AG04449 (cell line): ENCODE data around the gene TYW1B.
A peak's percentile ranks its signal among the peaks of the same experiment; 100 is the strongest.
"Not testable (repeated sequence)": the region's sequence is repeated elsewhere in the genome, so short reads cannot be mapped to it uniquely, and the experiment has no call there.

ENCODE experiments used
- CTCF ChIA-PET: fragments of 350-600 bp; formaldehyde crosslinking; extraction: SDS; loops from one replicate; lab custom pipeline; 2021; ENCODE audit warnings: antibody characterized with exemption; lab: Yijun Ruan, JAX
- POLR2A ChIA-PET: fragments of 400-600, 350-600 bp; formaldehyde crosslinking; extraction: SDS; loops from one replicate; lab custom pipeline; 2020; ENCODE audit warnings: antibody characterized with exemption, inconsistent platforms; lab: Yijun Ruan, JAX
- DNase-seq: peaks from one replicate; pipeline ENCODE4 v3.0.0-alpha.2; 2010; ENCODE audit warnings: low read depth, low spot score
- H3K4me3 ChIP-seq: 2 replicates; pipeline ENCODE4 v1.5.1; 2011; ENCODE audit warnings: low read depth, mild to moderate bottlenecking, control low read depth, low read length
- TF ChIP-seq, protein P1 (sequence below): IDR thresholded peaks from one replicate; pipeline ENCODE4 v1.5.1; 2011; ENCODE audit warnings: mild to moderate bottlenecking, moderate library complexity, low read length, control low read depth, inconsistent platforms; ENCODE audit not compliant: insufficient read depth; ENCODE audit errors: missing control alignments

TYW1B gene

DNA sequence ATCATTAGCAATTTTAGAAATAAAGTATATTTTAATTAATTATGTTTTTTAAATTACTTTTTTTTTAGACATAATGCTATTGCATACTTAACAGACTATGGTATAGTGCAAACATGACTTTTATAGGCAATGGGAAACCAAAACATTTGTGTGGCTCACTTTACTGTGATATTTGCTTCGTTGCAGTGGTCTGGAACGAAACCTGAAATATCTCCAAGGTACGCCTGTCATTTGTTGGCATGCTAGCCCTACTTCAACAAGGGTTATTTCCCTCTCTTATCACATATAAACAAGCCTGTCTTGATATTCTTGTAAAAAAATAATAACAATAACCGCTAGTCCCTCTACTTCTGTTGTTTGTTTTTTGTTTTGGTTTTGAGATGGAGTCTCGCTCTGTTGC is 74.2 kb downstream of the TYW1B start:
- TF ChIP-seq, protein P1, sequence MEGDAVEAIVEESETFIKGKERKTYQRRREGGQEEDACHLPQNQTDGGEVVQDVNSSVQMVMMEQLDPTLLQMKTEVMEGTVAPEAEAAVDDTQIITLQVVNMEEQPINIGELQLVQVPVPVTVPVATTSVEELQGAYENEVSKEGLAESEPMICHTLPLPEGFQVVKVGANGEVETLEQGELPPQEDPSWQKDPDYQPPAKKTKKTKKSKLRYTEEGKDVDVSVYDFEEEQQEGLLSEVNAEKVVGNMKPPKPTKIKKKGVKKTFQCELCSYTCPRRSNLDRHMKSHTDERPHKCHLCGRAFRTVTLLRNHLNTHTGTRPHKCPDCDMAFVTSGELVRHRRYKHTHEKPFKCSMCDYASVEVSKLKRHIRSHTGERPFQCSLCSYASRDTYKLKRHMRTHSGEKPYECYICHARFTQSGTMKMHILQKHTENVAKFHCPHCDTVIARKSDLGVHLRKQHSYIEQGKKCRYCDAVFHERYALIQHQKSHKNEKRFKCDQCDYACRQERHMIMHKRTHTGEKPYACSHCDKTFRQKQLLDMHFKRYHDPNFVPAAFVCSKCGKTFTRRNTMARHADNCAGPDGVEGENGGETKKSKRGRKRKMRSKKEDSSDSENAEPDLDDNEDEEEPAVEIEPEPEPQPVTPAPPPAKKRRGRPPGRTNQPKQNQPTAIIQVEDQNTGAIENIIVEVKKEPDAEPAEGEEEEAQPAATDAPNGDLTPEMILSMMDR: no peak
- CTCF ChIA-PET: no interaction called here
- H3K4me3 ChIP-seq: no peak overlapping the region
- POLR2A ChIA-PET: interaction anchor here (0.7 kb wide), 1 partner anchor 126 kb away, joined by 3 read pairs; no protein-coding TSS in a partner anchor
- DNase-seq: no peak

DNA sequence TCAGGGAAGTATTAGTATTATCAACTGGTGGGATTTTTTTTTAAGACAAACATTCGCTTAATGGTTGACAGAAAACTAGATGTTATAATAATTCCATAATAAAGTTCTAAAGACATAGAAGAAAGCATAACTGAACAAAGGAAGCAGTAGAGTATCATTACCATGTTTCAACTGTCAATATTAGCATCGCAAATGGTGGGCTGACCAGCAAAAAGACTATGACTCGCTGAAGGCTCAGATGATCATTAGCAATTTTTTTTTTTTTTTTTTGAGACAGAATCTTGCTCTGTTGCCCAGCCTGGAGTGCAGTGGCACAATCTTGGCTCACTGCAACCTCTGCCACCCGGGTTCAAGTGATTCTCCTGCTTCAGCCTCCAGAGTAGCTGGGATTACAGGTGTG is 74.8 kb downstream of the TYW1B start:
- CTCF ChIA-PET, H3K4me3 ChIP-seq, DNase-seq: not testable (repeated sequence)
- POLR2A ChIA-PET: interaction anchor here (0.7 kb wide), 1 partner anchor 126 kb away, joined by 3 read pairs; no protein-coding TSS in a partner anchor

GRCh38 chr7:72751978-72752377 is 76.0 kb downstream of the TYW1B start:
- TF ChIP-seq, protein P1: peak; percentile 31
- POLR2A ChIA-PET: no interaction called here
- no peak overlapping the region for H3K4me3 ChIP-seq
- CTCF ChIA-PET: no interaction called here
- DNase-seq: no peak

DNA sequence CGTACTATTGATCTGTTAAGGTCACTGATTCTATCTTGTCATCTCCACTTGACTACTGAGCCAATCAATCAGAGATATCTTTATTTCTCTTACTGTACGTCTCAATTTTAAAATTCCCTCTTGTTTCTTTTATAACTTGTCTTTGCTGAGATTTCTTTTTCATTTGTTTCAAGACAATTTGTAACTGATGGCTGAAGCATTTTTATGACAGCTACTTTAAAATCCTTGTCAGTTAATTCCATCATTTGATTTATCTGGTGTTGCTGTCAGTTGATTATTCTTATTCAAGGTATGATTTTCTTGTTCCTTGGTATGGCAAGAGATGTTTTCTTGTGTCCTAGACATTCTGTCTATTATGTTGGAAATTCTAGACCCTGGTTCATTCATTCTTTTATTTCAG is 76.6 kb downstream of the TYW1B start:
- TF ChIP-seq, protein P1: no peak
- CTCF ChIA-PET: no interaction called here
- DNase-seq: no peak
- no peak overlapping the region for H3K4me3 ChIP-seq
- POLR2A ChIA-PET: no interaction called here

- H3K4me3 ChIP-seq, POLR2A ChIA-PET: not testable (repeated sequence)
These were observed 79.4 kb downstream of the TYW1B start for GRCh38 chr7:72748649-72749048.

GRCh38 chr7:72744244-72744926 is 83.6 kb downstream of the TYW1B start:
- H3K4me3 ChIP-seq: peak overlapping the region; percentile 36
- DNase-seq, POLR2A ChIA-PET, CTCF ChIA-PET: not testable (repeated sequence)

More at GRCh38 chr7:72748649-72749048, 79.4 kb downstream of the TYW1B start:
- DNase-seq, CTCF ChIA-PET: not testable (repeated sequence)

DNA sequence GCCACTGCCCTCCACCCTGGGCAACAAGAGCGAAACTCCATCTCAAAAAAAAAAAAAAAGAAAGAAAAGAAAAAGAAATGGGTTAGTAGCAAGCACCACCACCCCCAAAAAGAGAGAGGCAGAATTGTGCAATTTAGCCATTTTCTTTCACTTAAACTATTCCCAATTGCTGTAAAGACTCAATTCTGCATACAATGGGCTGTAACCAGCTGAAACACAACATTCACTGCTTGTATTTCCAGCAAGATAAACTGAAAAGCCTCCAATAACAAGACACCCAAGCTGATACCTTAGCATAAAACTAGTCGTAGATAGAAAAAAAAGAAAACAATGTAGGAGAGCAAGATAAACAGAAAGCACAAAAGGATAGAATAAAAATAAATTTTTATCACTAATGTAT is 84.2 kb downstream of the TYW1B start:
- DNase-seq, H3K4me3 ChIP-seq, POLR2A ChIA-PET, CTCF ChIA-PET: not testable (repeated sequence)

DNA sequence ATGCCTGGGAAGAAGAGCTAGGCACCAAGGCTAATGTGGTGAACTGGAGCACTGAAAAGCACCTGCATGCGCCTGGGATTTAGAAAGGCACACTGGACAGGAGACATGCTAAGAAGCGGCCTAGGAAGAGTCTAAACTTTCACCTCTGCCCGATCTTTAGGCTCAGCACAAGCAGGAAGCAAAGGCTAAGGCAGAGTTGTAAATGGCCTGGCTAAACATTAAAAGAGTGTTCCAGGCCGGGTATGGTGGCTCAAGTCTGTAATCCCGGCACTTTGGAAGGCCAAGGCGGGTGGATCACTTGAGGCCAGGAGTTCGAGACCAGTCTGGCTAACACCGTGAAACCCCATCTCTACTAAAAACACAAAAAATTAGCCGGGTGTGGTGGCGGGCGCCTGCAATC is 88.3 kb downstream of the TYW1B start:
- DNase-seq, H3K4me3 ChIP-seq, POLR2A ChIA-PET, CTCF ChIA-PET: not testable (repeated sequence)

DNA sequence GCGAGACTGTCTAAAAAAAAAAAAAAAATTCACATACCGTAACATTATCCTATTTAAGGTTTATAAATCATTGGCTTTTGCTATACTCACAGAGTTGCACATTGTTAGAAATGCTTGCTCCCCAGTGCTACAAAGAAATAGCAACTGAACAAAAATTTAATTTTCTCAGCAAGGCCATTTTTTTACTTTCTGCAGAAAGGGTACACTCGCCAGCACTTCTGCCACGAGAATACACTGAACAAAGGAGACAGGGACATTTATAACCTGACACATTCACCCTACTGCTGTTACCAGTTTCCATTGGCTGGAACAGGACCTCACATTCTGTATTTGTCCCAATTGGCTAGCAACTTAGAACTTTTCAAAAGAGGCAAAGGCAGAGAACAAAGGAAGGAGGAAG is 92.1 kb downstream of the TYW1B start:
- H3K4me3 ChIP-seq, POLR2A ChIA-PET, CTCF ChIA-PET, DNase-seq: not testable (repeated sequence)

- H3K4me3 ChIP-seq, CTCF ChIA-PET, DNase-seq, POLR2A ChIA-PET: not testable (repeated sequence)
These were observed 97.2 kb downstream of the TYW1B start for GRCh38 chr7:72730815-72731214.

DNA sequence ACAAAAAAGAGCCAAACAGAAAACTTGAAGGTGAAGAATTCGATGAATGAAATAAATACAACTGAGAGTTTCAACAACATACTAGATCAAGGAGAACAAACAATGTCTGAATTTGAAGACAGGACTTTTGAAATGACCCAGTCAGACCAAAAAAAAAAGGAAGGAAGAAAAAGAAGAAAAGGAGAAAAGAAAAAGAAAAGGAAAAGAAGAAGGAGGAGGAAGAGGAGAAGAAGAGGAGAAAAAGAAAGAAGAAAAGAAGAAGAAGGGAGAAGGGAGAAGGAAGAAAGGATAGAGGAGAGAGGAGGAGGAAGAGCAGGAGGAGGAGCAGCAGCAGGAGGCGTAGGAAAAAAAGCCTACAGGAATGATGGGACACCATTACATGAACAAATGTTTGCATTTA is 97.6 kb downstream of the TYW1B start:
- DNase-seq, H3K4me3 ChIP-seq, CTCF ChIA-PET, POLR2A ChIA-PET: not testable (repeated sequence)

DNA sequence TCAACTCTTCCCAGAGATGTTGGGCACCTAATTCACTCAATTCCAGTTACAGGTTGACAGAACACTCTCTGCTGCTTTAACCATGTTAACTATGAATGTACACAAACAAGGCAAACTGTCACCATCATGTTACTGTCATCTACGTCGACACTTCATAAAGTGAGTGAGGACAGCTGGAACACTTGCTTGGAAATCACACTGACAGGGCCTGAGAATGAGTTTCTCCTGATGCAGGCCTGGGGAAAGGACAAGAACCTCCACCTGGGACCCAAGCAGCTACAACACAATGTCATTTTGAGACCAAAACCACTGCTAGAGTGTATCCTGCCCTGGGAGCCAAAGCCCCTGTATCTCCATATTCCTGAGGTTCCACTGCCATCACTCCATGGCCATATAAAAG is 98.9 kb downstream of the TYW1B start:
- POLR2A ChIA-PET, H3K4me3 ChIP-seq, CTCF ChIA-PET, DNase-seq: not testable (repeated sequence)

DNA sequence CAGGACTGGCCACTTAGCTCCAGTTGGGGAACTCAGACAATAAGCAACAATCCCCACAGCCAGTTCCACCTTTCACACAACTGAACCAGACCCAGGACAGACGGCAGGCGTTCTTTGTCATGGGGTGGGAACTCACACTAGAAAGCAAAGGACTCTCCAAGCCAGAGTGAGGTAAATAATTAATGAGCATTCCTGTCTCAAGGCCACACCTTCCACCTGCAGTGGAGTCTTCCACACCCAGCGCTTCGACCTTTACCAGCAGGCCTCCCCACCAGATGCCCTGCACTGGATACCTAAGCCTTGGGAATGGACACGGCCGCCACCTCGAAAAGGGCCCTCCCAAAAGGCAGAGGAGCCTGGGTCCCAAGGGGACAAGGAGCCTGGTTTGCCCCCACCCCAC is 105.3 kb downstream of the TYW1B start:
- CTCF ChIA-PET, DNase-seq, POLR2A ChIA-PET, H3K4me3 ChIP-seq: not testable (repeated sequence)

- DNase-seq, POLR2A ChIA-PET, CTCF ChIA-PET, H3K4me3 ChIP-seq: not testable (repeated sequence)
These were observed 107.1 kb downstream of the TYW1B start for GRCh38 chr7:72720890-72721289.
